Adipose tissue (tissue), 3 donors: Measurements from ENCODE around the gene LPIN2. TPM values are rescaled to one million over a fixed set of nuclear protein-coding genes. Genes with fewer than 3 reads are reported as not detected.

Source experiments
- H3K27ac ChIP-seq: one replicate; pipeline ENCODE4 v1.5.1; 2013; ENCODE audit warnings: low read depth, low read length
- WGBS, 3 donors: extraction: QIAGEN DNeasy Blood & Tissue Kit; methylation state at CpG; one replicate each; pipeline ENCODE4 v1.1.7; 2013; 5-methylcytosine and 5-hydroxymethylcytosine counted together
- polyA plus RNA-seq, 3 donors: library from polyadenylated mRNA; stranded (reverse); fragments of 200-250 nt; gene quantifications; one replicate each; pipeline ENCODE4 v1.2.3, GENCODE V29; 2013
- donor health status: healthy with polysubstance abuse.
- donor health status: Bipolar disorder and iron deficiency.
- donor health status: healthy.

Gene LPIN2
- polyA plus RNA-seq, 3 donors, result 7.2 to 13.6 (median 11.8) TPM

- no peak overlapping the region for H3K27ac ChIP-seq
- 95 to 97% (median 95%) methylated on average over 5 of the region's 5 CpGs for WGBS, 3 donors
Observed at GRCh38 chr18:2987876-2988790, 24.8 kb downstream of the LPIN2 start.

DNA sequence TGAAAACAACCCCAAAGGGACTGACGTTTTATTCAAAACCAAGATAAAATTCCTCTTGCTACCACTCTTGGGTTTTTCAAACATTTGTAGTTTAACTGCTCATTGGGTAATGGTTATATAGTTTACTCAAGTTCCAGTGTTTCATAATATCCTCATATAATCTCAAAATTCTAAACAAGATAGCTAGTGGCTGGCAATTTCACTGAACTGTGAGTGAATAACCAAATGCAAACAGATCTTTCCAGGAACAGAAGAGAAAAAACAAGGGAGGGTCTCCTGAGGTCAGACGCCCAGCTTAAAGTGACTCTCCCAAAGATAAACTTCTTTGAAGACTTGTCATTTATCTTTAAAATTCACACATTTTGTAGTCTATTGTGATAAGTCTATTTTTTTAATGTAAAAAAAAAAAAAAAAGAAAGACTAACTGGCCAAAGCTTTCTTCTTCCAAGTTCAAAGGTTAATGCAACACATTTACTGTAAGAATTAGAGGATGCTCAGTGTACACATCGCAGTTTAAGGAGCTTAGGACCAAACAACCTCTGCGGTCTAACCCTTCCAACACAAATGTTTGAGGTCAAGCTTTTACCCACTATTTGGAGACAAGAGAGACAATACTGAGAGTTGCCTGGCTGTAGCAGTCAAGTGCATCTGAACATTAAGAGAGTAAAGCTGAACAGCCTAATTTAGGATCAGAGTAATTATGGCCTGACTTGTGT, 26.6 kb downstream of the LPIN2 start:
- no peak overlapping the region for H3K27ac ChIP-seq
- WGBS, 3 donors, result 45 to 68% (median 64%) methylated on average over 4 of the region's 4 CpGs

DNA sequence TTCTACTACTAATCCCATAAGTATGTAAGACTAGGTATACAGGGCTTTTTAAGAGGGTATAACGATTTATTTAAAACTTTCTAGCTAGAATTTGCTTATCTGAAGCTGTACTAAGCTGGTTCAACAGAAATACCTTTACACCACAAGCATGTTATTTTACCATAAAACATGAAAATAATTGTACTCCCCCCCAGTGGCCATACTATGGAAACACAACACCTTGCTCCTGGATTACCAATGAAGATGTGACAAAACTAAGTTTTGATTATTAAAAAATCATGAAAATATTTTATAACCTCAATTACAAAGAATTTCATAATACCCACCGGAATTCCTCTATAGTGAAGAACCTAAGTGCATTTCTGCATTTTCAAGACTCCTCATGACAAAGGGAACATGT, 27.3 kb downstream of the LPIN2 start:
- WGBS, 3 donors, result 55 to 82% (median 70%) methylated on average over 2 of the region's 2 CpGs
- no peak overlapping the region for H3K27ac ChIP-seq

DNA sequence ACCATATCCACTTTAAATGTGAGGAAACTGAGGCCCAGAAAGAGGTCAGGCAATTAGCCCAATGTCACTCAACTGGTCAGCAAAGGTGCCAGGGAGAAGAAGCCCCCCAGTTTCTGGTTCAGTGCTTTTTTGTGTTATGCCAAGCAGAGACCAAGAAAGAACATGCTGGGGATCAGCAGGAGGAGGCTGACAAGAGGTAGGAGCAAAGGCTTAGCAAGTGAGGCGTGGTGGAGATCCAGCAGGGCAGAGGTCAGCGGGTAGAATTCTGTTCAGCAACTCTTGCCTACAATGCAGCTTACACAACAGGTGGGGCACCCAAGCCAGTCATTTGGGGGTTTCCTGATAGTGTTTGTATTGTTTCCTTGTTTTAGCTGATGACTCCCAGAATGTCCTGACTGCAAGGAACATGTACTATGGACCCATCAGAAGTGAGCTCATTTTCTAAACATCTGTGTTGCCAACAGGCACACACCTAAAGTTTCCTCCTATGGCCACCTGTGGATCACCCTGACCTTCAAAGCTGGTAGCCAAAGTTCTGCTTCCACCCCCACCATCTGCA, 28.2 kb downstream of the LPIN2 start:
- H3K27ac ChIP-seq, result no peak overlapping the region
- 61 to 86% (median 68%) methylated on average over 2 of the region's 2 CpGs for WGBS, 3 donors

- H3K27ac ChIP-seq, result no peak overlapping the region
- WGBS, 3 donors, result 85 to 88% (median 87%) methylated on average over 3 of the region's 3 CpGs
Observed at GRCh38 chr18:2984091-2984490, 28.9 kb downstream of the LPIN2 start.

DNA sequence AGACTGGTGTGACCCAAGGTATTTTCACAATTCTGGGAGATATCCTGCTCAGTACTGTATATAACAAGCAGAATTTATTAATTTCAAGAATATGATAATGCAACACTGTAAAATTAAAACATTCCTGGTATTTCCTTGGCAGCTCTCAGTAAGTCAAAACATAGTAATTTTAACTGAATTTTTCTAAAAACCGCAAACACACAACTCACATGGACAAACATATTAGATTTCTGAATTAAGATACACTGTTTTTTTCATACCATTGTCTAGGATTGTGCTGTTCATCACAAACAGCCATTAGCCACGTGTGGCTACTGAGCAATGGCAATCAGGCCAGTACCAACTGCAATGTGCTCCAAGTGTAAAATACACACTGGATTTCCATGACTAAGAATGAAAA, 29.6 kb downstream of the LPIN2 start:
- H3K27ac ChIP-seq, result no peak overlapping the region
- 73 to 82% (median 78%) methylated on average over 2 of the region's 2 CpGs for WGBS, 3 donors

GRCh38 chr18:2982452-2983269, 30.3 kb downstream of the LPIN2 start:
- WGBS, 3 donors, result 50 to 66% (median 51%) methylated on average over 2 of the region's 2 CpGs
- no peak overlapping the region for H3K27ac ChIP-seq

- H3K27ac ChIP-seq, result no peak overlapping the region
Observed at GRCh38 chr18:2982022-2982421, 30.9 kb downstream of the LPIN2 start.

GRCh38 chr18:2981212-2981728, 31.7 kb downstream of the LPIN2 start:
- 13 to 23% (median 13%) methylated on average over 6 of the region's 6 CpGs for WGBS, 3 donors

More at GRCh38 chr18:2982022-2982421, 30.9 kb downstream of the LPIN2 start:
- 46 to 62% (median 53%) methylated on average over 1 of the region's 1 CpG for WGBS, 3 donors

DNA sequence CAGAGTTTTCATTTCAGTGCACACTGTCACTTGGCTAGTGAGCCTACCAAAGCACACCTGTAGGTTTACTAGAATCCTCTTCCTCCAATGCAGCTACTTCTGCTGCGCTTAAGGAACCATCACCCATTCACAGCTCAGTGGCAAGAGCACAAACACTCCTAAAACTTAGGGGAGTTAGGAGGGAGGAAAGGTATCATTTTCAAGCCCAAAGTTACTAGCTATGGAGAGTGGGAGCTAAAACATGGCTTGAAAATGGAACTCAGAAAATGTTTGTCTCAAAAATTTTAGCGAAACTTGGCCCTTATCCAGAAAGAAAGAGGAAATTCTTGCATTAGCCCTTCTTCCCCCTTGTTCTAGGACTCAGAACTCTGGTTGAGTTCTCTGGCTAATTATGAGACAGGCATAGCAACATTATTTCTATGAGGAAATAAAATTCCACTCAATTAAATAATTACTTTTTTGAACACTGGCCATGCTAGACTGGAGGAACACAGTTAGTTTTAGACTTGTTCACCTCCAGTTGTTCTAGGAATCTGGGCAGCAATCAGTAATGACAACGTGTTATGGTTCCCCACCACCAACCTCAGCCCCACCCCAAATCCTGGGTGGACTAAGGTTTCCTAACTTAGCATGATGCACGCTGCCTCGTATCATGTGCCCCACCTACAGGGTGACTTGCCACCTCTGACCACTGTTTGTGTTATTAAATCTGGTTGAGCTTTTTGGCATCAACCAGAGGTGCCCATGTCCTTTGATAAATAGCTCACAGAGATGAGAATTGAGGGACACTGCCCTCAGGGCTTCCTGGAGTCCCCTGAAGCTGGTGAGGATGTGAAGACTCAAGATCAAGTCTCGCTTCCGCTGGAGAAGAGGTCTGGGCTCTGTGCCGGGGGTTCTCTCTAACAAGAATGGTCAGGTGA, 32.8 kb downstream of the LPIN2 start:
- WGBS, 3 donors, result 54 to 75% (median 56%) methylated on average over 8 of the region's 8 CpGs
- no peak overlapping the region for H3K27ac ChIP-seq

More at GRCh38 chr18:2981212-2981728, 31.7 kb downstream of the LPIN2 start:
- H3K27ac ChIP-seq, result no peak overlapping the region

- 36 to 84% (median 72%) methylated on average over 3 of the region's 3 CpGs for WGBS, 3 donors
Observed at GRCh38 chr18:2979129-2979528, 33.8 kb downstream of the LPIN2 start.

GRCh38 chr18:2978661-2979106, 34.3 kb downstream of the LPIN2 start:
- WGBS, 3 donors, result 41 to 80% (median 43%) methylated on average over 3 of the region's 3 CpGs

More at GRCh38 chr18:2979129-2979528, 33.8 kb downstream of the LPIN2 start:
- no peak overlapping the region for H3K27ac ChIP-seq

DNA sequence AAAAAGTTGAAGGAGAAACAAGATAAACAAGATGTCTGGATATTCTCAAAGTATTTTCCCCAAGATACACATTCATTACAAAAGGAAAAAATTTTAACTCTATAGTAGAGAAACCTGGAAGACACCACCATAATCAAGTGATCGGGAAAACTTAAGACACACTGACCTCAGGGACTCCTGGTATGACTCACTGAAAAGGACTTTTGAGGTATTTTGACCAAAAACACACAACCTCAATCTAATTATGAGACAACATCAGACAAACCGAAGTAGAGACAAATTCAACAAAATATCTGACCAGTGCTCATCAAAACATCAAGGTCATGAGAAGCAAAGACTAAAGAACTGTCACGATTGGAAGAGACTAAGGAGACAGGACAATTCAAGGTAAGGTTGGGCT, 34.7 kb downstream of the LPIN2 start:
- 56 to 63% (median 58%) methylated on average over 3 of the region's 3 CpGs for WGBS, 3 donors
- H3K27ac ChIP-seq, result no peak overlapping the region

More at GRCh38 chr18:2978661-2979106, 34.3 kb downstream of the LPIN2 start:
- no peak overlapping the region for H3K27ac ChIP-seq

- H3K27ac ChIP-seq, result no peak overlapping the region
- 35 to 85% (median 81%) methylated on average over 8 of the region's 8 CpGs for whole genome bisulfite sequencing, 3 donors
Observed at GRCh38 chr18:2976218-2977132, 36.5 kb downstream of the LPIN2 start.

- no peak overlapping the region for H3K27ac ChIP-seq
- 93 to 95% (median 94%) methylated on average over 3 of the region's 3 CpGs for WGBS, 3 donors
Observed at GRCh38 chr18:2974731-2975130, 38.2 kb downstream of the LPIN2 start.
